GM18519 (cell line): Measurements from ENCODE around the gene KMT2A.
"Not testable (repeated sequence)": the region's sequence is repeated elsewhere in the genome, so short reads cannot be mapped to it uniquely, and the experiment has no call there.

ENCODE experiments used
- ATAC-seq: cut with Tn5 transposase; IDR thresholded peaks from one replicate; pipeline ENCODE4 v1.9.1; 2021; ENCODE audit warnings: mild to moderate bottlenecking, moderate library complexity; ENCODE audit not compliant: unreplicated experiment, low FRiP score

Gene KMT2A

DNA sequence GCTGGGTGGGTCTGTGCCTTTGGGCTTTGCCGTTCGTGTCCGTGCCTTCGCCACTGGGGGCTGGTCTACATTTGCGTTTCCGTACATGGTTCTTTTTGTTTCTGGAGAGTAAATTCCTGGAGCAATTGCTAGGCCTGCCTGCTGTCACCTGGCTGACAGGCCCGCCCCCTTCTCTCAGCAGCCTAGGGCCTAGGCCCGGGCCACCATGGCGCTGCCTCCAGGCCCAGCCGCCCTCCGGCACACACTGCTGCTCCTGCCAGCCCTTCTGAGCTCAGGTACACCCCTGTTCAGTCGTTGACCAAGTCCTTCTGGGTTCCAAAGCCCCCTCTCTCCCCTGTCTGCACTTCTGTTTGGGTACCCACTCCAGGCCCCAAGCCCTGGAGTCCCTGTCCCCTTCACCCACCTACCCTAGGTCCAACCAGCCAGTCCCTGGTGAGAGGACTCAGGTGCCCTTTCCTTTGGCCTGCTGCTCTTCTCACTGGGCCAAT is 95.3 kb downstream of the KMT2A start:
- no peak for ATAC-seq

DNA sequence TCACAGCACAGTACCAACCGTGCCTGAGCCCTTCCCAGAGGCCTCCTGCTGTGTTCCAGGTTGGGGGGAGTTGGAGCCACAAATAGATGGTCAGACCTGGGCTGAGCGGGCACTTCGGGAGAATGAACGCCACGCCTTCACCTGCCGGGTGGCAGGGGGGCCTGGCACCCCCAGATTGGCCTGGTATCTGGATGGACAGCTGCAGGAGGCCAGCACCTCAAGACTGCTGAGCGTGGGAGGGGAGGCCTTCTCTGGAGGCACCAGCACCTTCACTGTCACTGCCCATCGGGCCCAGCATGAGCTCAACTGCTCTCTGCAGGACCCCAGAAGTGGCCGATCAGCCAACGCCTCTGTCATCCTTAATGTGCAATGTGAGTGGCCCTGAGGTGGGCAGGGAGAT is 95.8 kb downstream of the KMT2A start:
- no peak for ATAC-seq

DNA sequence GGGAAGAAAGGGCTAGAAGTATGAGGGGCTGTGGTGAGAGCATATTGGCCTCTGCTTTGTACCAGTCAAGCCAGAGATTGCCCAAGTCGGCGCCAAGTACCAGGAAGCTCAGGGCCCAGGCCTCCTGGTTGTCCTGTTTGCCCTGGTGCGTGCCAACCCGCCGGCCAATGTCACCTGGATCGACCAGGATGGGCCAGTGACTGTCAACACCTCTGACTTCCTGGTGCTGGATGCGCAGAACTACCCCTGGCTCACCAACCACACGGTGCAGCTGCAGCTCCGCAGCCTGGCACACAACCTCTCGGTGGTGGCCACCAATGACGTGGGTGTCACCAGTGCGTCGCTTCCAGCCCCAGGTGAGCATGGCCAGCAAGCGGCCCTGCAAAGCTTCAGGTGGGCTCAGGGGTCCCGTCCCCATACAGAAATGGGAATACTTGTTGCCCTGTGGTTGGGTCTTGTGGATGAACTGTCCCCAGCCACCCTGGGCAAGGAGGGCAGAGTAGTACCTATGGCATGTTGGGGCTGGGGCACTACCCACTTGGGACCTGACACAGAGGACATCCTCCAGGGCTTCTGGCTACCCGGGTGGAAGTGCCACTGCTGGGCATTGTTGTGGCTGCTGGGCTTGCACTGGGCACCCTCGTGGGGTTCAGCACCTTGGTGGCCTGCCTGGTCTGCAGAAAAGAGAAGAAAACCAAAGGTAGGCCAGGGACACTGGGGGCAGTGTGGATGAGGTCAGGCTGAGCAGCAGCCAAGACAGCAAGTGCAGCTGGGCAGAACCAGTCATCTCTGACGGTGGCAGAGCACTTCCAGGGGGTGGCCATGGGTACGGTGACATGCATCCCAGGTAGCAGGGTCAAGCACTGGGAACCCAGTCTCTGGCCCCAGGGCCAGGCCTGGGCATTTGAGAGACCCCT is 96.8 kb downstream of the KMT2A start:
- ATAC-seq: no peak

DNA sequence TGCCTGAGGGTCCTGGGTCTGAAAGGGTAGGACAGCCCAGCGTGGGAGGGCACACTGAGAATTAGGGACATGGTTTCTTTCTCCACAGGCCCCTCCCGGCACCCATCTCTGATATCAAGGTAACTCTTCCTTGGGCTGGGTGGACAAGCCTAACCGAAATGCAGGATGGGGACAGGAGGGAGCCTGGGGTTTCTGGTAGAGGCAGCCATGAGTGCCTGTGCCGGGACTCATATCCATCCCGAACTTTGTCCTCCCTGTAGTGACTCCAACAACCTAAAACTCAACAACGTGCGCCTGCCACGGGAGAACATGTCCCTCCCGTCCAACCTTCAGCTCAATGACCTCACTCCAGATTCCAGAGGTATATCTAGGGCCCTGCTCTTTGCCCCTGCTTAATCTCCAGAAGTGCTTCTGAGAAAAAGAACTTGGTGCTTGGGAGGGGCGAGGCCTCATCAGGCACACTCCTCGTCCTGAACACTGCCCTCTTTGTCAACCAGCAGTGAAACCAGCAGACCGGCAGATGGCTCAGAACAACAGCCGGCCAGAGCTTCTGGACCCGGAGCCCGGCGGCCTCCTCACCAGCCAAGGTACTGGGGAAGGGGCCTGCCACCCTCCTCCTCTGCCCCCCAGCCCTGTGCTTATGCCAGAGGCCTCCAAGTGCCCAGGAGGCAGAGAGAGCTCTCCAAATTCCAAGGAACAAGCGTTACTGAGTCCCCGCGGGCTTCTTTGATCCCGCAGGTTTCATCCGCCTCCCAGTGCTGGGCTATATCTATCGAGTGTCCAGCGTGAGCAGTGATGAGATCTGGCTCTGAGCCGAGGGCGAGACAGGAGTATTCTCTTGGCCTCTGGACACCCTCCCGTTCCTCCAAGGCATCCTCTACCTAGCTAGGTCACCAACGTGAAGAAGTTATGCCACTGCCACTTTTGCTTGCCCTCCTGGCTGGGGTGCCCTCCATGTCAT is 97.8 kb downstream of the KMT2A start:
- no peak for ATAC-seq

DNA sequence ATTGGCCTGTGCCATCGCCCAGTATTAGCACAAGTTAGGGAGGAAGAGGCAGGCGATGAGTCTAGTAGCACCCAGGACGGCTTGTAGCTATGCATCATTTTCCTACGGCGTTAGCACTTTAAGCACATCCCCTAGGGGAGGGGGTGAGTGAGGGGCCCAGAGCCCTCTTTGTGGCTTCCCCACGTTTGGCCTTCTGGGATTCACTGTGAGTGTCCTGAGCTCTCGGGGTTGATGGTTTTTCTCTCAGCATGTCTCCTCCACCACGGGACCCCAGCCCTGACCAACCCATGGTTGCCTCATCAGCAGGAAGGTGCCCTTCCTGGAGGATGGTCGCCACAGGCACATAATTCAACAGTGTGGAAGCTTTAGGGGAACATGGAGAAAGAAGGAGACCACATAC is 99.0 kb downstream of the KMT2A start:
- ATAC-seq: no peak

DNA sequence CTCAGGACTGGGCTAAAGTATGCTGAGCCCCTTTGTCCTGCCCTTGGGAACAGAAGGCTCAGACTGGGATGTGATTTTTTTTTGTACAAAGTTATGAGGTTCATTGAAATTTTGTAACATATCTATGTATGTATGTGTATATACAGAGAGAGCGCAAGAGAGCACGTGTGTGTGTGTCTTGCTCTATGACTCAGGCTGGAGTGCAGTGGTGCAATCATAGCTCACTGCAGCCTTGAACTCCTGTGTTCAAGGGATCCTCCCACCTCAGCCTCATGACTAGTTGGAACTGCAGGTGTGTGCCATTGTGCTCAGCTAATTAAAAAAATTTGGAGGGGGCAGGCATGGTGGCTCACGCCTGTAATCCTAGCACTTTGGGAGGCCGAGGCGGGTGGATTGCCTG is 100.4 kb downstream of the KMT2A start:
- no peak for ATAC-seq

DNA sequence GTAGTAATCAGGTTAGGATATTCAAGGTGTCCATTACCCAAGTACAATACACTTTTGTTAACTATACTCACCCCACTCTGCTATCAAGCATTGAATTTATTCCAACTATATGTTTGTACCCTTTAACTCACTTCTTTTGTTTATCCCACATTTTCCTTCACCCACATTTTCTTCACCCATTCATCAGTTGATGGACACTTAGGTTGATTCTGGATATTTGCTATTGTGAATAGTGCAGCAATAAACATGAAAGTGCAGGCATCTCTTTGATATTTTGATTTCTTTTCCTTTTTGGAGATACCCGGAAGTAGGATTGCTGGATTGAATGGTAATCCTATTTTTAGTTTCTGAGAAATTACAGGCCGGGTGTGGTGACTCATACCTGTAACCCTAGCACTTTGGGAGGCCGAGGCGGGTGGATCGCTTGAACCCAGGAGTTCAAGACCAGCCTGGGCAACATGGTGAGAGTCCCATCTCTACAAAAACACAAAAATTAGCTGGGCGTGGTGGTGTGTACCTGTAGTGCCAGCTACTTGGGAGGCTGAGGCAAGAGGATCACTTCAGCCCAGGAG is 101.2 kb downstream of the KMT2A start:
- ATAC-seq: no peak

DNA sequence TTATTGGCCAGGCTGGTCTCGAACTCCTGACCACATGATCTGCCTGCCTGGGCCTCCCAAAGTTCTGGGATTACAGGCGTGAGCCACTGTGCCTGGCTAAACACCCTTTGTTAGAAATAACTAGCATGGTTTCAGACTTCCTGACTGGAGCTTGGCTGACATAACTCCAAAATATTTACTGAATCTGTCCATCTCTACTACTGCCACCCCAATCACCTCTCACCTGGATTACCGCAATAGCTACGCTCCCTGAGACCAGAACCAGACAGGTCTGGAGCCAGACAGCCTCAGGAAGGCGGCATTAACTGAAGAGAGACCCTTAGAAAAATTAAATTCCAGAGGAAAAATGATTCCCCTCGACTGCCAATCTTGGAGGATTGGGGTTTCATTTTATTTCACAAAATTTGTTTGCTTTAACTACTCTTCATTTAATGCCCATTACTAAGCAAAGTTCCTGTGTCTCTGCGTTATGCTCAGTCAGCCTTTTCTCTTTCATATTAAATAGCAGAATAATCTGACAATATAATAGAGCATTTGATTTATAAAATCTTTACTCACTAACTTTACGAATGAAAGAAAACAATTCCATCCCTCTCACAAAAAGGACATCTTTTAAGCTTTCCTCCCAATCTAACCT is 107.8 kb downstream of the KMT2A start:
- ATAC-seq: no peak

DNA sequence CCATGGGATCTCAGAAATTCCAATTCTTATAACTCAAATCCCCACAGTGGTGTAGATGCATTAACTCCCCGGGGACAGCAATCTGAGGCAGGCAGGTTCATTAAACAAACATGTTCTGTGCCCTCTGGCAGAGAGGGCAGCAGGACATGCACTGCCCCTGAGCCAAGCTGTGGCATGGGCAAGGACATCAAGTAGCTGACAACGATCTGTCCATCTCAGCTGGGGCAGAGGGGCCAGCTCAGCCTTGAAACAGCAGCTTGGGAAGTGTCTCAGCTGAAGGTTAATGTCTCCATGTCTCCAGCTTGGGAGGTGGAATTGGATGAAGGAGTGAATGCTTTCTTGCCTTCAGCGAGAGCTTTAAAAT is 108.3 kb downstream of the KMT2A start:
- no peak for ATAC-seq

DNA sequence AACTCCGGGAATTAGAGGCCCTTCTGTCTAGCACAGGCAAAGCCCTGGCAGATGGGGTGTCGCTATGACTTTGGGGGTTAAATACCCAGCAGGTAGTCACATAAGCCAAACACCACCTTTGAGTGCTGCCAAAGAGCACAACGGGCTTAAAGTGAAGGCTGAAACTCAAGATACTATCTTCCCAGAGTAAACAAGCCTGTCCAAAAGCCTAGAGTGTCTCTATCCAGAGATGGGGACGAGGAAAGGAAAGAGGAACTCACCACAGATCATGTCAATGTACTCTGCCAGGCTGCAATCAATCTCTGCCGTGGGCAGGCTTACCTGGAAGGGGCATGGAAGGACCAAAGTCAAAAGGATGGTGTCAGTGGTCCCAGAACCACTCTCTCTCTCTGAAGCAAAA is 109.2 kb downstream of the KMT2A start:
- no peak for ATAC-seq

DNA sequence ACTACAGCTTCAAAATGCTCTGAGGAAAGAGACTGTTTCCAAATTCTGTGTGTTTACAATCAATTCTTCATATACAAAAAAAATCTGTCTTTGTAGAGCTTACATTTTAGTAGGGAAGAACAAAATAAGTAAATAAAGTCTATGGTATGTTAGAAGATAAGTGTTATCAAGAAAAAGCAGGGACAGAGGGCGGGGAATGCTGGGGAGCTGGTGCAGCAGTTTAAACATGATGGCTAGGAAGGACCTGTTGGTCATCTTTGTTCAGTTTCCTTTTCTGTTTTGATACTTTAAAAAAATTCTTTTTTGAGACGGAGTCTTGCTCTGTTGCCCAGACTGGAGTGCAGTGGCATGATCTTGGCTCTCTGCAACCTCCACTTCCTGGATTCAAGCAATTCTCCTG is 110.8 kb downstream of the KMT2A start:
- ATAC-seq: no peak

DNA sequence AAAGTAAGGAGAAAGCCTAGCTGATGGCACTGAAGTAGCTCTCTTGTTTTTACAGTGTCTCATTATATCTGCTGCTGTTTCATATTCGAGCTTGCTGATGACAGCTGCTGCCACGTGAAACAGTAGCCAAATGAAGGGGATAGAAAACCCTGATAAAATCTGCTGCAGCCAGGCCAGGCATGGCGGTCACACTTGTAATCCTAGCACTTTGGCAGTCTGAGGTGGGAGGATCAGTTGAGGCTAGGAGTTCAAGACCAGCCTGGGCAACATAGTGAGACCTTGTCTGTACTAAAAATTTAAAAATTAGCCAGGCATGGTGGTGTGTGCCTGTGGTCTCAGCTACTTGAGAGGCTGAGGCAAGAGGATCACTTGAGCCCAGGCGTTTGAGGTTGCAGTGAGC is 116.0 kb downstream of the KMT2A start:
- no peak for ATAC-seq

DNA sequence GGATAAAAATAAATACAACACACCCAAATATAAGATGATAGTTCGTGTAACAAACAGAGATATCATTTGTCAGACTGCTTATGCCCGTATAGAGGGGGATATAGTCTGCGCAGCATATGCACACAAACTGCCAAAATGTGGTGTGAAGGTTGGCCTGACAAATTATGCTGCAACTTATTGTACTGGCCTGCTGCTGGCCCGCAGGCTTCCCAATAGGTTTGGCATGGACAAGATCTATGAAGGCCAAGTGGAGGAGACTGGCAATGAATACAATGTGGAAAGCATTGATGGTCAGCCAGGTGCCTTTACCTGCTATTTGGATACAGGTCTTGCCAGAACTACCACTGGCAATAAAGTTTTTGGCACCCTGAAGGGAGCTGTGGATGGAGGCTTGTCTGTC is 124.5 kb downstream of the KMT2A start:
- no peak for ATAC-seq

DNA sequence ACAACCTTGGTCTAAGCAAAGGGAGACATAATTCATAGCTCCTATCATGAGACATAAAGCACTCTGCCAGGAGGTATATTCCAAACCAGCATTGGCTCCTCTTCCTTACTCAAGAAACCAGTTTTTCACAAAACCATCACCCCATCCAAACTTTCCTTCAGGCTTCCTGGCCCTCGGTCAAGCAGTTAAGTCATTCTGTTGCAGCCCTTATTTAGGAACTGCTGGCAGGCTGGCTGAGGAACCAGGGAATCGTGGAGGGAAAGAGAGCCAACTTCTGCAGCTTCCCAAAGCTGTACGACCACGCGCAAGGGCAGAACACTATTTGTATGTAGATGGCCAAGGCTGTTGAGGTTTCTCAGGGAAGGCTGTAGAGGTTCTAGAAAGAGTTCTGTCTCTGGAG is 128.8 kb downstream of the KMT2A start:
- no peak for ATAC-seq

DNA sequence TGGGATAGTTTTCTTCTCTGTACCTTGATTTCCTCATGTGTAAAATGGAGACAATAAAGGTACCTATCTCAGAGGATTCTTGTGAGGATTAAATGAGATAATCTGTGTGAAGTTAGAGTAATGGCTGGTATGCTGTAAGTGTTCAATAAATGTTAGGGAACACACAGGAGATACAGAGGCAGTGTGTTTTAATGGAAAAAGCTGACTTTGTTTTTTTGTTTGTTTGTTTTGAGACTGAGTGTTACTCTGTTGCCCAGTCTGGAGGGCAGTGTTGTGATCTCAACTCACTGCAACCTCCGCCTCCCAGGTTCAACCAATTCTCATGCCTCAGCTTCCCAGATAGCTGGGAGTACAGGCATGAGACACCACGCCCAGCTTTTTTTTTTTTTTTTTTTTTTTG is 133.4 kb downstream of the KMT2A start:
- ATAC-seq: no peak

DNA sequence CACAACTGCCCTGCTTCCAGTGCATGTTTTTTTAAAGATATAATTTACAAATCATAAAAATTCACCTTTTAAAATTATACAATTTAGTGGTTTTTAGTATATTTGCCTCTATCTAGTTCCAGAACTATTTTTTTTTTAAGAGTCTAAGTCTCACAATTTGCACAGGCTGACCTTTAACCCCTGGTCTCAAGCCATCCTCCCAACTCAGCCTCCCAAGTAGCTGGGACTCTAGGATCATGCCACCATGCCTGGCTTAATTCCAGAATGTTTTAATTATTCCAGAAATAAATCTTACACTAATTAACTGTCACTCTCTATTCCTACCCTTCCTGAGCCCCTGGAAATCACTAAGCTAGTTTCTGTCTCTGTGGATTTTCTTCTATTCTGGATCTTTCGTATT is 134.5 kb downstream of the KMT2A start:
- no peak for ATAC-seq

DNA sequence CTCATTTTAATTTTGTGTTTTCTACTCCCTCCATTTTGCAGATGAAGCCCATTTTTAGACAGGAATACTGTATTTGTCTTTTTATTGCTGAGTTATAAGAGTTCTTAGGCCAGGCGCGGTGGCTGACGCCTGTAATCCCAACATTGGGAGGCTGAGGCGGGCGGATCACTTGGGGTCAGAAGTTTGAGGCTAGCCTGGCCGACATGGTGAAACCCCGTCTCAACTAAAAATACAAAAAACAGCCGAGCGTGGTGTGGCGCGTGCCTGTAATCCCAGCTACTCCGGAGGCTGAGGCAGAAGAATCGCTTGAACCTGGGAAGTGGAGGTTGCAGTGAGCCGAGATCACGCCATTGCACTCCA is 135.4 kb downstream of the KMT2A start:
- not testable (repeated sequence) for ATAC-seq

DNA sequence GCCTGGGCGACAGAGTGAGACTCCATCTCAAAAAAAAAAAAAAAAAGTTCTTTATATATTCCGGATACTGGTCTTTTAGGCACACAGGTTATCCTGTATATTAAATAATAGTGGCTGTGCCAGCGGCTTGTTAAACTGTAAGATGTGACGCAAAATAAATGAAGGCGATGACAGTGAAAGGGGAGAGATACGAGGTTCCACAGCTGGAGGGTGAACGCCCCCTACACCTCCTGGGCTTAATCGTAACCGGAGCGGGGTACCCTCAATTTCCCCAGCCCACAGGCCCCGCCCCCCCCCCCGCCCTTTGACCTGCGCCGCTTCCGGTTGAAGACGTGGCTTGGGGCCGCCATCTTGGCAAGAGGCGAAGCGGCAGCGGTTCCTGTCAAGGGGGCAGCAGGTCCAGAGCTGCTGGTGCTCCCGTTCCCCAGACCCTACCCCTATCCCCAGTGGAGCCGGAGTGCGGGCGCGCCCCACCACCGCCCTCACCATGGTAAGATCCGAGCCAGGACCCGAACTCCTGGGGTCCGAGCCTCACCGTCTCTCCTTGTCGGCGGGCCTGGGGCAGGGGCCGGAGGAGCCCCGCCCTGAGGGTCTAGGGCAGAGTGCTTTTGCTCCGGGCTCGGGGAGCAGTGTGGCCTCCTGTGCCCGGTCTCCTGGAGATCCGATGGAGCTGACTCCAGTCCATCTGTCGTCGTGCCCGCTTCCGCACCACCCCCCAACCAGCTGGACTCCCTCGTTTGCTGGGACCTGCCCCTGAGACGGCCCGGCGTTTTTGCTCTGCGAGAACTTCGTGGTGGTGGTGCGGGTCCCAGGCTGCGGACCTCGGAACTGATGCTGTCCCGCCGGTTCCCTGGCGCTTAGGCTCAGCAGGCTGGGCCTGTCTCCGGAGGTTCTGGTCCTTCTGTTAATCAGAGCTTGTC is 136.0 kb downstream of the KMT2A start, which contains the start of gene ARCN1:
Gene ARCN1, plus strand, starts transcription at position 349 of the 920 bp plus-strand sequence. Its CDS starts 139 bp downstream, at position 488.
- no peak for ATAC-seq

DNA sequence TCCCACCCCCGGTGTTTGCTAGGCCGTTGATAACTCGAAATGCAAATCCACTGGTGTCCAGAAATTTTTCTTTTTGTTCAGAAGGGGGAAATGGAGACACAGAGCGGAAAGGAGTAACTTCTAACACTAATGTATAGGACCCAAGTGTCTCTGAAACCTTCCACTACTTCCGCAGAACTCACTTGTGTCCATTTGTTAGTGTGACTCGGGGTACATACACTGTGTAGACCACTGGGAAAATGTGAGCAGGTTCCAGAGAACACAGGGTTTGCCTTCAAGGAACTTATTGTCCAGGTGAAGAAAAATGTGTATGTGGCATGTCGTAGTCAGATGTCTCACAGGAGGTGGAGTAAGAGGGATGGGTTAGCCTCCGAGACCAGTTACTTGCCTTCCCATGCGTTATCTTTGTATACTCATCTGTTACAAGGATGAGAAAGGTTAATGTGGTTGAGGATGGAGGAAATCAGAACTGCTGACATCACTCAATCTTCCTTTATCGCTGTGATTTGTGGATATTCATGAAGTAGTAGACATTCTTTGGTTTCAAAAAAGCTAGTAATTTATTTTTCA is 136.8 kb downstream of the KMT2A start:
- no peak for ATAC-seq
